Stimulated activated CD4-positive, alpha-beta T cell treated with anti-CD3 and anti-CD28 coated beads, TNF-alpha, amount 100 ng/mL, for 24 hours (primary cell): ENCODE data around the gene LFNG.
A peak's percentile ranks its signal among the peaks of the same experiment; 100 is the strongest.

Experiments
- DNase-seq, 3 experiments: peaks; one replicate each; pipeline ENCODE4 v3.0.0-alpha.2; 2020; ENCODE audit warnings: low read depth in 3 of 3

LFNG gene

DNA sequence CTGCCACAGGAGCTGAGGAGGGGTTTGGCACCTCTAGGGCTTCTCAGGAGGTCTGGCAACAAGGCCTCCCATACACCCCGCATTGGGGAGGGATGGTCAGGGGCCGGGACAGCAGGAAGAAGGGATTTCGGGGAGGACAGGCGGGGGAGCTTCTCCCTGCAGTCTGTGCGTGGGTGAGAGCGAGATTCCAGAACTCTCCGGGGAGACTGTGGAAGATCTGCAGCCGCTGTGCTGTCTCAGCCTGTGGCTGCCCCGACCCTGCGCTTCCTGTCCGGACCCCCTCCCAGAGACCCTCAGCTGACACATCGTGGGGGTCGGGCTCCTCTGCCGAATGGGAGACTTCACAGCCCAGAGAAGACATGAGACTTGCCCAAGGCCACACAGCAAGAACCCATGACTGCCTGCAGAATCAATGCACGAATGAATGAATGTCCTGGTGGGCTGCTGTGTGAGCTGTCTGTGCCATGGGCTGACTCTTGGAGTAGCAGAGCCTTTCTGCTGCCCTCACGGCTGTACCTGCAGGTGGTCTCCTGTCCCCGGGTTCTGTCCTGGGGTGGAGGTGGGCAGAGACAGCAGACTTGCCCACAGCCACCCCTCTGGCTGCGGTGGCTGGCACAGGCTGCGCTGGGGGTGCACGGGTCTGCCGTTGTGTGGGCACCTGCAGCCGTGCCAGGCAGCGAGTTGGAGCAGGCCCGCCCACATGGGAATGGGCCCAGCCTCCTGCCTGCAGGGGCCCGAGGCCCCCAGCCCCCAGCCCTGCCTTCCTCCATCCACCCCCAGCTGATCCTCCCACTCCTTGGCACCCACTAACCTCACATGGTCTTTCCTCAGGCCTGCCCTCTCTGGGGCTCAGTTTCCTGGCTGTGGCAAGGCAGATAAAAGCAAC is 16.3 kb upstream of the LFNG start:
- DNase-seq, result no peak

DNA sequence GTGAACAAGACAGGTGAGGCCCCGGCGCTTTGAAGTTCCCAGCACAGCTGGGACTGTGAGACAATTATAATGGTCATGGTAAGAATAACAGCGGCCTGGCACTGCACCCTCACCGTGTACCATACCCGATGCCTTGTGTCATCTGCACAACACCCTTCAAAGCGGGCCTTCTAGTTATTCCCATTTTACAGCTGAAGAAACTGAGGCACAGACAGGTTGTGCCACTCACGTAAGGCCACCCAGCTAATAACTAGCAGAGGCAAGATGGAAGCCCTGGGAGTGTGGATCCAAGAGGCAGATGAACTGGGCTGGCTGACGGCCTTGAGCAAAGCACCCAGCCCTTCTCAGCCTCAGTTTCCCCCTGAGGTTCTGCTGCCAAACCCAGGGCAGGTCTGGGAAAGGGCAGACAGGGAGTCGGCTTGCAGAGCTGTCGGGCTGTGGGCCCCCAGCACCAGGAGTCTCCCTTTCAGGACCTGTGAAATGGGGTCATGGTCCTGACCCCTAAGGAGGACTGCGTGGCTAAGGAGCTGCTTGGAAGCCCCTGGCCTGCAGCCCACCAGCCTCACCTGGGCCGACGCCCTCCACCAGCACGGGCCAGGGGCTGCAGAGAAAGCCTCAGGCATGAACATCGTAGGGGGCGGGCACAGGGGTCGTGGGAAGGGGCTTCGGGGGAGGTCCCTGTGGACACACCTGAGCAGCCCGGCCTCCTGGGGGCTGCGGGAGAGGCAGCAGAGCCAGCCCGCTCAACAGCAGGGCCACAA is 15.3 kb upstream of the LFNG start:
- DNase-seq, result no peak

DNA sequence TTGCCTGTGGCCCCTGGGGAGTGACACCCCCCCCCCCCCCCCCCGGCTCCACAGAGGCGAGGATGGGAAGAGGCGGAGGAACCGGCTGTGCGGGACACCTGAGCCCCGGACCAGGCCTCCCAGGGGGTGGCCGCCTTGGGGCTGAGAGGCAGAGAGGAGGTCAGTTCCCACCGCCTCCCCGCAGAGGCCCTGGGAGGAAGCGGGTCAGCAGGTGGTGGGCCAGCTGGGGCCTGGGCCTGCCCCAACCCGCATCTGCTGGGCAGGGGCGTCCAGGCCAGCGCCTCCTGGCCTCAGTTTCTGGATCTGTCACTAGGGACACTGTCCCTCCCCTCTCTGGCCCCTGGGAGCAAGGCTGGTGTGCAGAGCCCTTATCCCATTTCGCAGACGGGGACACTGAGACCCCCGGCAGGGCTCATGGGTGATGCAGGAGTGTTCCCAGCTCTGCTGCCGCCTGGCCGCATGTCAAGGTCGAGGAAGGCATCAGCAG is 14.6 kb upstream of the LFNG start:
- DNase-seq, result no peak

DNA sequence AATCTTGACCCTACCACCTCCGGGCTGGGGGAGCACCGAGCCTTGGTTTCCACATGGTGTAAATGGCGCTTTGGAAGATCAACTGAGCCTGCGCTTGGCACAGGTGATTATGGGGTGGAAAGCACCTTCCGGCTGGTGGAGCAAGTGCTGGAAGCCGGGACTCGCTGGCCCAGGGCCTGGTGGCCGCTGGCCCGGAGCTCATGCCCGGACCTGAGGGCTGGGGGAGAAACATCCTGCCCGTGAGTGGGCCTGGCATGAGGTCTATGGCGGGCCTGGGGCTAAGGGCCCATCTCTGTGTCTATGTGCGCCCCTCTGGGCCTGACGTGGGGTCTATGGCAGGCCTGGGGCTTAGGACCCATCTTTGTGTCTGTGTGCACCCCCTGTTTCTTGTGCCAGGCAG is 14.2 kb upstream of the LFNG start:
- DNase-seq, result no peak

DNA sequence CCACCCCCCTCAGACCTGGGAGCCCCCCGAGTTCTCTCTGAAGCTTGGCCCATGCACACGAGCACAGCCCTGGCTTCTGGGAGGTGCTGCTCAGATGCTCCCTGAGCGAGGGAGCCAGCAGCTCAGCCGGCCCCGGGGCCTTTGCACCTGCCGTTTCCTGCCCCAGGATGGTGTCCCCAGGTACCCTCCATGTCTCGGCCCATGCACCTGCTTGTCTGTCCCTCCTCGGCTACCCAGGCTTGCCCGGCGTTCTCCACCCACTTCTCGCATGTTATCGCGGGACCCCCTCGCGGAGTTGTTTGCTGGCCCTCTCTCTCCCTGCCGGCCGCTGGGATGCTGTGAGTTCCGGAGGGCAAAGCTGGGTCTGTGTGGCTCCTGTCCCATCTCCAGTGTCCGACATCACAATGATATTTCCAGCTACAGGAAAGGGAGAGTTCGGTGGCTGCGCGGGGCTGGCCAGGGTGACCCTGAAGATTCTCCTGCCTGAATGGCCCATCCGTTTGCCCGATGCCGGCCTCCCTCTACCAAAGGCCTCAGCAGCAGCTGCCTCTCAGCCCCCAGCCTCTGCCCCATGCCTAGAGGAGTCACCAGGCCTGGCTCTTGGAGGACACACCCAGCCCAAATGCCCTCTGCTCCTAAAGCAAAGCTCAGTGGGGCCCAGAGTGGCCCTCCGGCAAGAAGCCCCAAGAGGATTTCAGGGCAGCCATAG is 12.2 kb upstream of the LFNG start:
- no peak for DNase-seq

DNA sequence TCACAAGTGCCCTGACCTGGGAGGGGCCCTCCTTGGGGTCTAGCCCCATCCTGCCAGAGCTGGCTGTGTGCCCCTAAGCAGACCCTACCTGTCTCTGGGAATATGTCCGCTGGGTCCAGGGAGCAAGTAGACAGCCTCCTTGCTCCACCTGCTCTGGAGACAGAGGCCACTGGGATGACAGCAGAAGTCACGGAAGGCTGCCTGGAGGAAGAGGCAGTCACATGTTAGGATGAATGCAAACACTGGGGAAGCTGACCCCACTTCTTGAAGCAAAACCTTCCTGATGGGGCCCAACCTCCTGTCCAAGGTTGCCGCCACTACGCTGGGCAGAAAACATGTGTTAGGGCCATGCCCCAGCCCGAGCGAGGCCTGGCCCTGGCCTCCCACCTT is 11.7 kb upstream of the LFNG start:
- no peak for DNase-seq

DNA sequence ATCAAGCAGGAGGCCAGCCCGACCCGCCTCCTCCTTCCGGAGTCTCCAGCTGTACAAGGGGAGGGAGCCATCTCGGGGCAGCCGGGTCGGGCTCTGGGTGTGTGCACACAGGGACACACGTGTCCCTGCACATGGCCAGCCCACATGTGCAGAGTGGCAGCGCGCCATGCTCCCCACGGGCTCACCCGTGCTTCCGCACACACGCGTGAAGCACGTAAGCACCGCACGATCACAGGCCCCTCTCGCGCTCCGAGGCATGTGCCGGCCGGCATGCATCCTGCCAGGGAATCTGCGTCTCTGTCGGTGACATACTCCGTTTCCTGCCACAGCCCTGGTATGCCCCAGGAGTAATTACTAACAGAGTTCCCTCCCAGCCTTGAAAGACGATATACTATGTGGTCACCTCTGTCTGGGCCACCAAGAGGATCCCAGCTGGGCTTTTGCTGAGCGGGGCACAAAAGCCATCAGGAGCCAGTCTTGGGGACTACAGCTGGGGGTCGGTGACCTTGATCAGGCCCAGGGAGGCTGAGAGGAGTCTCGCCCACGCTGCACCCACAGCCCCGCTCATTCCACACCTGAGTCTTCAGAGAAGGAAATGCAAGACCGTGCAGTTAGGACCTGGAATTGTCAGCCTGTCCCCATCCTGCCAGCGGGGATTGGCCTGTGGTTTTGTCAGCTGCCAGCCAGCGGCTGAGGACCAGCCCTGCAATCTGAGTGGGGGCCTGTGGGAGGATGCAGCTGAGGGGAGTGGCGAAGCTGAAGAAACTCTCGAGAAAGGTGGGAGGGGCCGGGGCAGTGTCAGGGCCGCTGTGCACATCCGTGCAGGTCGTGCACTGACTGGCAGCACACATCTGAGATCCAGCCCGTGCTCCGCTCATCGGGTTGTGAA is 11.0 kb upstream of the LFNG start:
- peak in 2 of 3 experiments; percentile 42 to 72 for DNase-seq

DNA sequence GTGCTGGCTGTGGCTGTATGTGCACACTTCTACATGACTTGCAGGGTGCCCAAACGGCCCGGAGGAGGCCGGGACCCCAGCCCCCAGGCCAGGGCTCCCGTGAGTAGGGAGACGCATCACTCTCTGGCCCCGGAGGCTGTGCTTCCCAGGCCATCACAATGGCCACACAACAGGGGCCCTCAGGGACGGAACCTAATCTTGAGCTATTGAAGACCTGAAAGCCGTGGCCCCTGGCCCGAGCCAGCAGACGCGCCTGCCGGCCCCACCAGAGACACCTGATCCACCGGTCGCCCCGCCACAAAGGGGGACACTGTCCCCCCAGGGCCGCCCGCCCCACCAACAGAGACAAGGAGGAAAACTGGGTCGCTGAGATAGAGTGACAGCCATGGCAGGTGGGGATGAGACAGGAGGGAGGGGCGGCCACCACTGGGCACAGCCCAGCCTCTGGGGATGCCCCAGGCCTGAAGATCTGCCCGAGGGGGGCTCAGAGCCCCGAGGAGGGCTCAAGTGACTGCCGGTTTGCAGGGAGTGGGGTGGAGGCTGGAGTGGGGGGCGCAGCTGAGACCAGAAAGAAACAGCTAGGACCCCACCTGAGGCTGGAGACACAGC is 10.2 kb upstream of the LFNG start:
- no peak for DNase-seq

DNA sequence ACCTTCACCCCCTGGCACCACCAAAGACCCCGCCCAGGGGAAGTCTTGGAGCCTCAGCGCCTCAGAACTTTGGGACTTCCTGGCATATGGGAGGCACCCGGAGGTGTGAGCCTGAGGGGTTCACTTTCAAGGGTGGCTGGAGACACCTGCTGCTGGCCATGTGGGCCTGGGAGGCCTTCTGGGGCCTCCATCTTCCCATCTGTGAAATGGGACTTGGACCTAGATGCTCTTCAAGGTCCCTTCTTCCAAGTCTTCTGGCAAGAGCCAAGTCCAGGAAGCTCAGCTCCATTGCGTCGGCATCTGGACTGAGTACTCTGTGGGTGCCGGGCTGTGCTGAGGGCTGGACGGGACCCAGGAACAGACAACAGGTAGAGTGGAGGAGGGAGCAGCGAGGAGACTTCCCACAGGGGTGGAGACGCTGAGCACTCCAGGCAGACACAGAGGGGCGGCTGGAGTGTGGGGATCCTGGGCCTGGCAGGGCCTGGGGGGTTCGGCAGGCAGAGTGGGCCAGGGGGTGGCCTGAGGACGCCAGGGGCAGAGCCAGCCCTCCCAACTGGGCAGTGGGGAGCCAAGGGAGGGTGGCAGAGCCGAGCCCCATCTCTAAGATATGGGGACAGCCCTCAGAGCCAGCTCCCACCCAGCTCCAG is 9.3 kb upstream of the LFNG start:
- DNase-seq, result no peak

DNA sequence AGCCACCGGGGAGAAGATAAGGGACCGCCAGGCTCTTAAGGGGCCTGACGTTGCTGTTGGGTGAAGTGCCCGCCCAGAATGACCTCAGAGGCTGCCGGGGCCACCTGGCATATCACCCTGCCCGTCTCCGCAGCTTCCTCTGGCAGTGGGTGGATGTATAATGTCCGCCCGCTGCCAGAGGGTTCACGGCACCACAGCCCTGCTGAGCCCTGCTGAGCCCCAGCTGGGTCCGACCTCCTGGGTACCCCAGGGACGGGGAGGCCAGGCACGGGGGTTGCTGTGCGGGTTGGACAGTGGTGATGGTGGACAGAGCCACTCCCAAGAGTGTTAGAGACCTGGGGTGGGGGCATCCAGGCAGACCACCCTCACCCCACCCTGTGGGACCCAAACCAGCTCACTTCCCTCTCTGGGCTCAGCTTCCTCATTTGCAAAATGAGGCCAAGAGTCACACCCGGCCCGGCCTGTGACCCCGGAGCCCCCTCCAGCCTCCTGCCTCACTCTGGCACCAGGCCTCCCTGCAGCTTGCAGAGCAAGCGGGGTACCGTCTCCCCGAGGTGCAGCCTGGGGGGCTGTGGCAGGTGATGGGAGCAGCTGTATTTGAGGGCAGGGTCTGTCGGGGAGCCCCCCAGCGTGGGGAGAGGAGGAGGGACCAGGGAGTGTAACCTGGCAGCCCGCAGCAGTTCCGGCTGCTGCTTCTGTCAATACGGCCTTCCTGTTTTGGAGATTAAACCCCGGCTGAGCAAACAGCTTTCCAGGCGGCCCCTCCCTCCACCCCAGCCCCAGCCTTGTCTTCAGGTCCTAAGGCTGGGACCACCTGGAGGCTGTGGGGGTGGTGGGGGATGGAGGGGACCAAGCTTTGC is 8.4 kb upstream of the LFNG start:
- DNase-seq, result peak in 1 of 3 experiments; percentile 52

DNA sequence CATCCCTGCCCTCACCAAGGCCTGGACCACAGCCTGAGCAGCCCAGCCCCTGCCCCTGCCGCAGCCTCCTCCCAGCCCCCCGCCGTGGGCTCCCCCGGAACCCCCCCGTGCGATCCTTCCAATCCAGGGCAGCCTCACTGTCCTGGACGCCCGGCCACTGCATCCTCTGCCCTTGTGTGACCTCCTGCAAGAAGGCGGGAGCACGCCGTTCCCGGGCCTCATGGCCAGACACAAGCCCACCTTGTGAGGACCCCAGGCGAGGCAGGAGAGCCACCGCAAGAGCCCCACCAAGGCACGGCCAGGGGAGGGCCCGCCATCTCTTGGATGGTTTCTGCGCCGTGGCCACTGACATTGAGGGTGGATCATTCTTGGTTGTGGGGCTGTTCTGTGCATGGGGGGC is 7.8 kb upstream of the LFNG start:
- no peak for DNase-seq

DNA sequence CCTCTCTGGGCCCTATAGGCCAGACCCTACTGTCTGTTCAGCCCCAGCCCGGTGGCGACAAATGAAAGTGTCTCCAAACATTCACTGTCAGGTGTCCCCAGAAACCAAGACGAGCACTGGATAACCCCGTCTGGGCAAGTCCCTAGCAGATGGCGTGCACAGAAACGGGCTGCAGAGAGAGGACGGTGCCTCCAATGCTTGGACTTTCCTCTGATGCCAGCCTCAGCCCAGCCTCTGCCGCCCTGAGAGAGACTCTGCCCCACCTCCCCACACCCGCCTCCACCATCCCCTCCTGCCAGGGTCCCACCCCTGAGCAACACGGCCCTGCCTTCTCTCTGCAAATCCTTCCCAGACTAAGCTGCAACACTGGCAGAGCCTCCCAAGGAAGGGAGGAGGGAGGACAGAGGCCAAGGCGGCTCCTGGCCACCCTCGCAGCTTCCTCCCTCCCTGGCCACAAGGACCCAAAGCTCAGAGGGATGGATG is 7.4 kb upstream of the LFNG start:
- DNase-seq, result no peak

DNA sequence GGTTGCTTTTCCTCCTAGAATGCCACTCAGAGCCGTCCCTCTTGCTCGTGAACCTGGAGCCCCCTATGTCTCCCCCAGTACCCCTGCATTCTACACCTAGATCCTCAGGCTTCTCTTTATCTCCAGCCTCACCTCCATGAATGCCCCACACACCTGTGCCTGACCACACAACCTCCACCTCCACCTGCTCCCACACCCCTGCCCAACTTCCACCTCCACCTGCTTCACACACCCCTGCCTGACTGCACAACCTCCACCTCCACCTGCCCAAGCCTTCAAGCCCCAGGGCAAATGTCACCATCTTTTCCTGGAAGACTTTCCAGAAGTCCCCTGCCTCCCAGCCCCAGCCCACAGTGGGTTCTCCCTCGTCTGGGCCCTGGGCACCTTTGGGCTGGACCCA is 6.9 kb upstream of the LFNG start:
- no peak for DNase-seq

DNA sequence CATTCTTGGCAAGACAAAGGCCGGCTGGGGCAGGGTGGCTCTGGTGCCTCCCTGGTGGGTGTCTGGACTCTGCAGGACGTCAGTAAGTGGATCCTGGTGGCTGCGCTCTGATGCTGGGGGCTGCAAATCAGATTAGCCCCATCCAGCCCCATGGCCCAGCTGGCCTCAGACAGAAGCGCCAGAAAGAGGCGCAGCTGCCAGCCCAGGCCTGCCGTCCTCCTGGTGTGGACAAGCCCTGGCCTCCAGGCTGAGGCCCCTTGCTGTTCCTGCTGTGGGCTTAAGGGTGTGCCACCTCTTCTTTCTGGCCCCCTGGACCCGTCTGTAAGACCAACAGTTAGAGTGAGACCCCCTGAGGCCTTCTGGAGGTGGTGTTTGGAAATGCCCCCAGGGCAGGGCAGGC is 5.9 kb upstream of the LFNG start:
- DNase-seq, result no peak

DNA sequence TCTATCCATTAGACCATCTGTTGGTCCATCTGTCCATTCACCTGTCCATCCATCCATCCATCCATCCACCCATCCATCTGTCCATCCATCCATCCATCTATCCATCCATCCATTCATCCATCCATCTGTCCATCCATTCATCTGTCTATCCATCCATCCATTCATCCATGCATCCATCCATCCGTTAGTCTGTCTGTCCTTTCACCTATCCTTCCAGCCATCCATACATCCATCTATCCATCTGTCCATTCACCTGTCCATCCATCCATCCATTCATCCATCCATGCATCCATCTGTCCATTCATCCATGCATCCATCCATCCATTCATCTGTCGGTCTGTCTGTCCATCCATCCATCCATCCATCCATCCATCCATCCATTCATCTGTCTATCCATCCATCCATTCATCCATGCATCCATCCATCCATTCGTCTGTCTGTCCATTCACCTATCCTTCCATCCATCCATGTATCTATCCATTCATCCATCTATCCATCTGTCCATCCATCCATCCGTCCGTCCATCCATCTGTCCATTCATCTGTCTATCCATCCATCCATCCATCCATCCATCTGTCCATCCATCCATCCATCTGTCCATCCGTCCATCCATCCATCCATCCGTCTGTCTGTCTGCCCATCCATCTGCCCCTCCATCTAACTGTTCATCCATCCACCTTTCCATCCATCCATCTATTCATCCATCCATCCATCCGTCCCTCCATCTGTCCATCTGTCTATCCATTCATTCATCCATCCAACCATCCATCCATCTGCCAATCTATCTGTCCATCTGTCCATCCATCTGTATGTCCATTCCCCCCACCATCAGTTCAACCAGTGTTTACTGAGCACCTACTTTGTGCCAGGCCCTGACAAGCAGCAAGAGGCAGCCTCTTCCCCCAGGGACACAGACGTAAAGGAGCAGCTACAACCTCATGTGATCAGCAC is 4.8 kb upstream of the LFNG start:
- DNase-seq, result no peak

DNA sequence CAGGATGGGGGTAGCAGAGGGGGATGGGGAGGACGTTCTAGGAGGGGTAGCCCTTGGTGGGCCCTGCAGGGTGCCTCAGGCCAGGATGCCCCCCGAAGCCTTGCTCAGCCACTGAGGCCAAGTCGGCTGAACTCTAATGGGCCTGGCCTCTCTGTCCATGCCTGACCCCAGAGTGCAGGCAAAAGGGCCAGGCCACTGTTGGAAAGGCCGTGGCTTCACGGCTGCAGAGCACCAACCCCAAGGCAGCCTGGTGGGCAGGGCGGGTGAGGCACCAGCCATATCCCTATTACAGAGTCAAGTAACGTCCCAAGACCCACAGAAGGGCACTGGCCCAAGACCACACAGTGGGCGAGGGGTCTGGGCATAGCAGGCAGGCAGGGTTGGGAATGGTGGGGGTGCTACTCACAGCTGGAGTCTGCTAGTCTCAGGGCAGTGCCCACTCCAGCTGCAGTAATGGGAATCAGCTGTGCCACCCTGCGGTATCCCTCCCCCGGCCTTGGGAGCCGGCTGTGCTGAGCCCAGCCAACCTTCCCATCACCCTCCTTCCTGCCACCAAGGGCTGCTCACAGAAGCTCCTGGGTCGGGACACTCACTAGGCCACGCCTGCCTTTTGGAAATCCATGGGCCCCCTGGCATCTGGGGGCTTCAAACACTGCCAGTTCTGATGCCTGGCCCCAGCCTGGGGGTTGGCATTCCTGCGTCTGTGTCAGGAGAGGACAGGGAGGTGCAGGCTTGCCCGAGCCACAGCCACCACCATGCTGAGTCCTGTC is 4.0 kb upstream of the LFNG start:
- DNase-seq, result no peak

DNA sequence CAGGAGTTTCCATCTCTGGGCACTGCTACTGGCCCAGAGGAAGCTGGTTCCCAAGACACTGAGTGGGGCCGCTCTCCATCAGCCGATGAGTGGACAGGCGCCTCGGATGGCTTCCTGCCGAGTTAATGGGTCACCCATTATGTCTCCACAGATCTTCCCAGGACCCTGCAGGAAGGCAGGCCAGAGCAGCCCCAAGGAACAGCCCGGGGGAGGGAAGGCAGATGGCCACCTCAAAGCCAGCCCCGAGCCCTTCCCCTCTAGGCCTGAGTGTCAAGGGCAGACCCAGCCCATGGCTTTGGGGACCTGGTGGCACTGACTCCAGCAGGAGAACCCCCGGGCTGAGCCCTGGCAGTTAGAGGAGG is 3.4 kb upstream of the LFNG start:
- no peak for DNase-seq
